NCI-H2227 (cell line): ENCODE results near the gene KRT77.

ENCODE experiments used
- DNase-seq: peaks from one replicate; lab custom pipeline; 2025; ENCODE audit not compliant: unreplicated experiment; lab: John Stamatoyannopoulos, UW

Gene KRT77

GRCh38 chr12:52657250-52657902 is 45.9 kb downstream of the KRT77 start:
- no peak for DNase-seq

- no peak for DNase-seq
These were observed 46.7 kb downstream of the KRT77 start for GRCh38 chr12:52656616-52657015.

DNA sequence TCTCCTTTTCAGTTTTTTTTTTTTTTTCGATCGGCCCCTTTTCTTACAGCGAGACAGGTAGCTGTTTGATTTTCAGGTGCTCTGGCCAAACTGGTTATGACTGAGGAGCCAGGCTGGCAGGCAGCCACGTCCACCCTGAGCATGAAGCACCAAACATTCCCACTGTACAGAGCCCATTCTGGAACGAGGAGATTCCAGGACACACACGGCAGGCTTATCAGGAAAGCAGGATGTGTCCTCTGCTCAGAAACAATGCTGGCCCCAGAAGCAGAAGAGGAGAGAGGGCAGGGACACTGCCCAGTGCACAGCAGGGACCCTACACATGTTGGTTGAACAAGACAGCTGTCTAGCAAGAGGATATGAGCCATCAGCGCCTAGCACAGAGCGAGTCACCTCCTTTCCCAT is 47.6 kb downstream of the KRT77 start:
- no peak for DNase-seq

GRCh38 chr12:52655251-52655650 is 48.1 kb downstream of the KRT77 start:
- no peak for DNase-seq

DNA sequence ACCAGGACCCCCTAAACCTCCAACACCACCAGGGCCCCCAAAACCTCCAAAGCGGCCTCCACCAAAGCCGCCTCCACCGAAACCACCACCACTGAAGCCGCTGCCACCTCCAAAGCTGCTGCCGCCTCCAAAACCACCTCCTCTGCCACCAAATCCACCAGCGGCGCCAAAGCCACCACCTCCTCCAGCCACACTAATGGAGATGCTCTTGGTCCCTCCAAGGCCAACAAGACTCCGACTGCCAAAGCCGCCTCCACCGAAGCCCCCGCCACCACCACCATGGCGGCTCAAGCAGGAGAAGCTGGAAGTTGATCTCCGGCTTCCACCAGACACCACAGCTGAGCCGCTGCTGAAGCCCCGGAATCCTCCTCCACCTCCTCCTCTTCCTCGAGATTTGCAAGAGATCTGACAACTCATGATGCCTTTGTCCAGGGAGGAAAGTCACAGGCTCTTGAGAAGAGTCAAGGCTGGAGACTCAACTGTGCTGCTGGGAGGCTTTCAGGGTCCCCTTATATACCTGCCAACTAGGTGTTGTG is 51.5 kb downstream of the KRT77 start, which contains the start of gene KRT2:
TSS of gene KRT2 (minus strand) at position 486 of the 536 bp plus-strand sequence. CDS start at position 417, 69 bp downstream.
- no peak for DNase-seq

DNA sequence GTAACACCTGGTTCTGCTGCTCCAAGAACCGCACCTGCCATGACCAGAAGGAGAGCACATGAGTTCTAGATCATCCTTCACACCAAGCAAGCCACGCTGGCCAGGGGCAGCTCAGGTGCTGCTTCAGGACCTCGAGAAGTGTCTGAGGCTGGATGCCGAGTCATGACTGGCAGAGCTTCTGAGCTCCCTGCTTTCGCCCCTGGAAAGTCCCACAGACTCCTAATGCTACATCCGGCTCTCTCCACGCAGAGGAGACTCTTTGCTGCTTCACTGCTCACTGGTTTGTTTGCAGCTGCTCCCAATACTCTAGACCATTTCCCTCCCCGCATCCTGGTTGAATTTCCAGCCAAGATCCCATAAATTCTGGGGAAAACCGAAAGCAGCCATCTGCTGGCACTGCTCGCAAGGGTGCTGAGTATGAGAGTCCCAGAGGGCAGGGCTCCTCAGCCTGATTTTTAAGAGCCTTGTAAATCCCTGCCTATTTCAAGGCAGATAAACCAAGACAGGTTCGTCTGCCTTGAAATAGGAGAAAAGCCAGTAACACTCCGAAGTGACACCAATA is 52.7 kb downstream of the KRT77 start:
- no peak for DNase-seq

GRCh38 chr12:52649066-52649465 is 54.3 kb downstream of the KRT77 start:
- no peak for DNase-seq

GRCh38 chr12:52648012-52648550 is 55.2 kb downstream of the KRT77 start:
- no peak for DNase-seq

- DNase-seq, result no peak
These were observed 55.7 kb downstream of the KRT77 start for GRCh38 chr12:52647601-52648000.

- no peak for DNase-seq
These were observed 56.7 kb downstream of the KRT77 start for GRCh38 chr12:52646613-52647012.

- DNase-seq, result no peak
These were observed 57.3 kb downstream of the KRT77 start for GRCh38 chr12:52645982-52646381.

GRCh38 chr12:52645120-52645761 is 58.1 kb downstream of the KRT77 start:
- no peak for DNase-seq

GRCh38 chr12:52644078-52644415 is 59.3 kb downstream of the KRT77 start:
- DNase-seq, result no peak

GRCh38 chr12:52643233-52644077 is 59.9 kb downstream of the KRT77 start:
- no peak for DNase-seq

GRCh38 chr12:52641468-52641867 is 61.9 kb downstream of the KRT77 start:
- no peak for DNase-seq
